HG03039 (cell line): Measurements from ENCODE around the gene PSG4.
"Not testable (repeated sequence)": the region's sequence is repeated elsewhere in the genome, so short reads cannot be mapped to it uniquely, and the experiment has no call there.

Experiments used
- ATAC-seq: cut with Tn5 transposase; IDR thresholded peaks from one replicate; pipeline ENCODE4 v1.9.1; 2021; ENCODE audit warnings: mild to moderate bottlenecking, moderate library complexity; ENCODE audit not compliant: unreplicated experiment

PSG4 gene

GRCh38 chr19:43198686-43199419 lies 6.6 kb downstream of the PSG4 start:
- not testable (repeated sequence) for ATAC-seq

GRCh38 chr19:43197666-43198397 lies 7.6 kb downstream of the PSG4 start:
- ATAC-seq = not testable (repeated sequence)

- ATAC-seq = not testable (repeated sequence)
These were observed 11.0 kb downstream of the PSG4 start for GRCh38 chr19:43194397-43194796.

GRCh38 chr19:43192381-43193155 lies 12.9 kb downstream of the PSG4 start:
- not testable (repeated sequence) for ATAC-seq

GRCh38 chr19:43188092-43188491 lies 17.3 kb downstream of the PSG4 start:
- not testable (repeated sequence) for ATAC-seq

GRCh38 chr19:43186311-43186935 lies 19.0 kb downstream of the PSG4 start, which contains the start of gene PSG5:
PSG5 (minus strand) TSS chr19:43186536; CDS start chr19:43186405, 131 bp downstream.
- ATAC-seq = not testable (repeated sequence)

- not testable (repeated sequence) for ATAC-seq
These were observed 23.3 kb downstream of the PSG4 start for GRCh38 chr19:43181869-43182771.

- ATAC-seq = not testable (repeated sequence)
These were observed 25.8 kb downstream of the PSG4 start for GRCh38 chr19:43179569-43180147.

GRCh38 chr19:43178577-43178976 lies 26.9 kb downstream of the PSG4 start:
- not testable (repeated sequence) for ATAC-seq

GRCh38 chr19:43165906-43166305 lies 39.5 kb downstream of the PSG4 start:
- not testable (repeated sequence) for ATAC-seq

- ATAC-seq = not testable (repeated sequence)
These were observed 42.3 kb downstream of the PSG4 start for GRCh38 chr19:43163135-43163534.

GRCh38 chr19:43162261-43162660 lies 43.2 kb downstream of the PSG4 start:
- not testable (repeated sequence) for ATAC-seq

GRCh38 chr19:43152214-43152613 lies 53.2 kb downstream of the PSG4 start:
- no peak for ATAC-seq

GRCh38 chr19:43149788-43150187 lies 55.6 kb downstream of the PSG4 start:
- not testable (repeated sequence) for ATAC-seq

- no peak for ATAC-seq
These were observed 57.2 kb downstream of the PSG4 start for GRCh38 chr19:43148233-43148632.
